ENCODE data around the gene PPDPF. TPM values are rescaled to one million over a fixed set of nuclear protein-coding genes. Genes with fewer than 3 reads are reported as not detected.

PPDPF gene
- total RNA-seq, 1 experiment from 2014 or later: 51.0 TPM

GRCh38 chr20:63561624-63562396, 41.2 kb downstream of the PPDPF start:
- H3K9ac ChIP-seq (ENCODE audit: low read length): no peak overlapping the region
- DNase-seq: no peak
- H3K4me3 ChIP-seq (ENCODE audit: low read length): no peak overlapping the region
- H2AFZ ChIP-seq (ENCODE audit: low read length): no peak overlapping the region
- H3K4me1 ChIP-seq (ENCODE audit: low read length): no peaks in the 10 kb centered on the region
- no peaks in the 10 kb centered on the region for H3K27me3 ChIP-seq (ENCODE audit: low read length)
- no peaks in the 10 kb centered on the region for H4K20me1 ChIP-seq (ENCODE audit: insufficient read depth, low read depth, low read length)
- no peaks in the 10 kb centered on the region for H3K79me2 ChIP-seq (ENCODE audit: low read length)
- H3K36me3 ChIP-seq (ENCODE audit: insufficient read depth, low read length): no peaks in the 10 kb centered on the region
- no peak overlapping the region for H3K4me2 ChIP-seq (ENCODE audit: low read depth, low read length, poor library complexity, severe bottlenecking)
- H3K9me2 ChIP-seq (replicated peaks; ENCODE audit: insufficient read depth, low read length): no peaks in the 10 kb centered on the region
- H3K9me3 ChIP-seq (ENCODE audit: low read length): no peaks in the 10 kb centered on the region
- no peak overlapping the region for H3K27ac ChIP-seq (ENCODE audit: low read length)

GRCh38 chr20:63562461-63563224, 42.1 kb downstream of the PPDPF start:
- Histone ChIP-seq H3K9me3 (ENCODE audit: low read length) (no peaks in the 10 kb centered on the region), H3K4me3 (ENCODE audit: low read length) (no peak overlapping the region), H3K9me2 (replicated peaks; ENCODE audit: insufficient read depth, low read length) (no peaks in the 10 kb centered on the region), H3K4me1 (ENCODE audit: low read length) (no peaks in the 10 kb centered on the region), H4K20me1 (ENCODE audit: insufficient read depth, low read depth, low read length) (no peaks in the 10 kb centered on the region), H2AFZ (ENCODE audit: low read length) (no peak overlapping the region), H3K79me2 (ENCODE audit: low read length) (no peaks in the 10 kb centered on the region), H3K36me3 (ENCODE audit: insufficient read depth, low read length) (no peaks in the 10 kb centered on the region), H3K27ac (ENCODE audit: low read length) (no peak overlapping the region), H3K4me2 (ENCODE audit: low read depth, low read length, poor library complexity, severe bottlenecking) (no peak overlapping the region), H3K9ac (ENCODE audit: low read length) (no peak overlapping the region), H3K27me3 (ENCODE audit: low read length) (no peaks in the 10 kb centered on the region)
- DNase-seq: no peak

- Histone ChIP-seq H3K4me1 (ENCODE audit: low read length) (no peaks in the 10 kb centered on the region), H3K27ac (ENCODE audit: low read length) (no peak overlapping the region), H3K4me3 (ENCODE audit: low read length) (no peak overlapping the region), H4K20me1 (ENCODE audit: insufficient read depth, low read depth, low read length) (no peaks in the 10 kb centered on the region), H3K9me3 (ENCODE audit: low read length) (no peaks in the 10 kb centered on the region), H3K9me2 (replicated peaks; ENCODE audit: insufficient read depth, low read length) (no peaks in the 10 kb centered on the region), H2AFZ (ENCODE audit: low read length) (no peak overlapping the region), H3K27me3 (ENCODE audit: low read length) (no peaks in the 10 kb centered on the region), H3K4me2 (ENCODE audit: low read depth, low read length, poor library complexity, severe bottlenecking) (no peak overlapping the region), H3K36me3 (ENCODE audit: insufficient read depth, low read length) (no peaks in the 10 kb centered on the region), H3K79me2 (ENCODE audit: low read length) (no peaks in the 10 kb centered on the region), H3K9ac (ENCODE audit: low read length) (no peak overlapping the region)
- no peak for DNase-seq
These were observed 42.8 kb downstream of the PPDPF start for GRCh38 chr20:63563225-63563935.

DNA sequence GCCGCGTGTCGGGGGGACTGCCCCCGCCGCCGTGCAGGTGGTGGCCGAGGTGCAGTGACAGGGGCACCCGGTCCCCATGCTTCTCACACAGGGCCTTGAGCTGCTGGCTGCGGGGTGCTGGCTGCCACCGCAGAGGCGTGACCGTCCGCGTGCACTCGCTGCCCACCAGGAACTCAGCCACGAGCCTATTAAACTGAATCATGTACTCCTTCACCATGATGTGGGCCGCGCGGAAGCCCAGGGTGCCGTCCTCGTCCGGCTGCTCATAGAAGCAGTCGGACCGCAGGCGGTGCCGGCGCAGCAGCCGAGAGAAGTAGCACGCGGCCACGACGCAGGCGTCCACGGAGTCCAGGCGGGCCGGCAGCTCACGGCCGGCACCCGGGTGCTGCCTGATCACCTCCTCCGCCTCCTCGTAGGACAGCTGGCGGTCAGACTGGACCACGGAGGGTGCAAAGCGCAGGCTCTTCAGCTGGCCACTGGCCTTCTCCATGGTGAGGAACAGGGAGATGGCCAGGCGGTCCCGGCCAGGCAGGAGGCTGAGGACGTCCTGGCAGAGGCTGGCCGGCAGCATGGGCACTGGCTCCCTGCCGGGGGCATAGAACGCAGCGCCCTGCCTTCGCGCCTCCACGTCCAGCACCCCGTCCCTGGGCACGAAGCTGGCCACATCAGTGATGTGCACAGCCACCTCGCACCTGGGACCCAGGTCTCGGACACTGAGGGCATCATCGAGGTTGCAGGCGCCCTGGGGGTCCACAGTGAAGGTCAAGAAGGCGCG, 43.7 kb downstream of the PPDPF start:
- DNase-seq: no peak
- H3K27me3 ChIP-seq (ENCODE audit: low read length): no peaks in the 10 kb centered on the region
- 0 out of 2 replicates have a peak, but pooled peaks cover under 1% of the 10 kb centered on the region for H4K20me1 ChIP-seq (ENCODE audit: insufficient read depth, low read depth, low read length)
- H3K4me1 ChIP-seq (ENCODE audit: low read length): no peaks in the 10 kb centered on the region
- no peaks in the 10 kb centered on the region for H3K9me3 ChIP-seq (ENCODE audit: low read length)
- H3K79me2 ChIP-seq (ENCODE audit: low read length): no peaks in the 10 kb centered on the region
- no peak overlapping the region for H3K4me3 ChIP-seq (ENCODE audit: low read length)
- no peak overlapping the region for H3K4me2 ChIP-seq (ENCODE audit: low read depth, low read length, poor library complexity, severe bottlenecking)
- no peaks in the 10 kb centered on the region for H3K9me2 ChIP-seq (replicated peaks; ENCODE audit: insufficient read depth, low read length)
- no peak overlapping the region for H3K27ac ChIP-seq (ENCODE audit: low read length)
- no peak overlapping the region for H3K9ac ChIP-seq (ENCODE audit: low read length)
- no peak overlapping the region for H2AFZ ChIP-seq (ENCODE audit: low read length)
- H3K36me3 ChIP-seq (ENCODE audit: insufficient read depth, low read length): no peaks in the 10 kb centered on the region

GRCh38 chr20:63565021-63565698, 44.6 kb downstream of the PPDPF start:
- no peak overlapping the region for H3K9ac ChIP-seq (ENCODE audit: low read length)
- H4K20me1 ChIP-seq (ENCODE audit: insufficient read depth, low read depth, low read length): 0 out of 2 replicates have a peak, but pooled peaks cover 3% of the 10 kb centered on the region

GRCh38 chr20:63565699-63566335, 45.3 kb downstream of the PPDPF start:
- Histone ChIP-seq H3K4me3 (ENCODE audit: low read length) (no peak overlapping the region), H3K9me3 (ENCODE audit: low read length) (no peaks in the 10 kb centered on the region), H3K4me1 (ENCODE audit: low read length) (no peaks in the 10 kb centered on the region), H3K4me2 (ENCODE audit: low read depth, low read length, poor library complexity, severe bottlenecking) (no peak overlapping the region), H2AFZ (ENCODE audit: low read length) (no peak overlapping the region), H3K27ac (ENCODE audit: low read length) (no peak overlapping the region), H3K27me3 (ENCODE audit: low read length) (no peaks in the 10 kb centered on the region), H3K9me2 (replicated peaks; ENCODE audit: insufficient read depth, low read length) (no peaks in the 10 kb centered on the region), H3K79me2 (ENCODE audit: low read length) (no peaks in the 10 kb centered on the region), H3K9ac (ENCODE audit: low read length) (no peak overlapping the region), H3K36me3 (ENCODE audit: insufficient read depth, low read length) (no peaks in the 10 kb centered on the region), H4K20me1 (ENCODE audit: insufficient read depth, low read depth, low read length) (0 out of 2 replicates have a peak, but pooled peaks cover 3% of the 10 kb centered on the region)
- no peak for DNase-seq

More at GRCh38 chr20:63565021-63565698, 44.6 kb downstream of the PPDPF start:
- Histone ChIP-seq H3K9me3 (ENCODE audit: low read length) (no peaks in the 10 kb centered on the region), H3K27me3 (ENCODE audit: low read length) (no peaks in the 10 kb centered on the region), H3K4me2 (ENCODE audit: low read depth, low read length, poor library complexity, severe bottlenecking) (no peak overlapping the region), H3K27ac (ENCODE audit: low read length) (no peak overlapping the region), H3K4me3 (ENCODE audit: low read length) (no peak overlapping the region), H2AFZ (ENCODE audit: low read length) (no peak overlapping the region), H3K36me3 (ENCODE audit: insufficient read depth, low read length) (no peaks in the 10 kb centered on the region), H3K79me2 (ENCODE audit: low read length) (no peaks in the 10 kb centered on the region), H3K4me1 (ENCODE audit: low read length) (no peaks in the 10 kb centered on the region), H3K9me2 (replicated peaks; ENCODE audit: insufficient read depth, low read length) (no peaks in the 10 kb centered on the region)
- DNase-seq: no peak

GRCh38 chr20:63566395-63567135, 46.0 kb downstream of the PPDPF start:
- H3K9me2 ChIP-seq (replicated peaks; ENCODE audit: insufficient read depth, low read length): no peaks in the 10 kb centered on the region
- 0 out of 2 replicates have a peak, but pooled peaks cover 3% of the 10 kb centered on the region for H4K20me1 ChIP-seq (ENCODE audit: insufficient read depth, low read depth, low read length)
- no peak overlapping the region for H3K9ac ChIP-seq (ENCODE audit: low read length)
- H3K27ac ChIP-seq (ENCODE audit: low read length): no peak overlapping the region
- H3K36me3 ChIP-seq (ENCODE audit: insufficient read depth, low read length): no peaks in the 10 kb centered on the region
- no peak overlapping the region for H3K4me3 ChIP-seq (ENCODE audit: low read length)
- no peaks in the 10 kb centered on the region for H3K79me2 ChIP-seq (ENCODE audit: low read length)
- DNase-seq: no peak
- H3K27me3 ChIP-seq (ENCODE audit: low read length): no peaks in the 10 kb centered on the region
- no peaks in the 10 kb centered on the region for H3K4me1 ChIP-seq (ENCODE audit: low read length)
- H2AFZ ChIP-seq (ENCODE audit: low read length): no peak overlapping the region
- H3K4me2 ChIP-seq (ENCODE audit: low read depth, low read length, poor library complexity, severe bottlenecking): no peak overlapping the region
- H3K9me3 ChIP-seq (ENCODE audit: low read length): no peaks in the 10 kb centered on the region
